Measurements from ENCODE around the gene MDM1.

GRCh38 chr12:68261896-68262295, 70.3 kb downstream of the MDM1 start:
- TF ChIP-seq CTCF (conservative IDR thresholded peaks at IDR 0.05): no peak
- TF ChIP-seq EZH2 (IDR thresholded peaks at IDR 0.05; ENCODE audit: low read depth): no peak
